GM21737 (cell line): ENCODE measurements around the gene GREB1.

ENCODE experiments used
- ATAC-seq: cut with Tn5 transposase; IDR thresholded peaks from one replicate; pipeline ENCODE4 v1.9.1; 2021; ENCODE audit warnings: mild to moderate bottlenecking, moderate library complexity; ENCODE audit not compliant: unreplicated experiment

GREB1 gene

GRCh38 chr2:11507517-11507916 lies 26.3 kb upstream of the GREB1 start:
- no peak for ATAC-seq

DNA sequence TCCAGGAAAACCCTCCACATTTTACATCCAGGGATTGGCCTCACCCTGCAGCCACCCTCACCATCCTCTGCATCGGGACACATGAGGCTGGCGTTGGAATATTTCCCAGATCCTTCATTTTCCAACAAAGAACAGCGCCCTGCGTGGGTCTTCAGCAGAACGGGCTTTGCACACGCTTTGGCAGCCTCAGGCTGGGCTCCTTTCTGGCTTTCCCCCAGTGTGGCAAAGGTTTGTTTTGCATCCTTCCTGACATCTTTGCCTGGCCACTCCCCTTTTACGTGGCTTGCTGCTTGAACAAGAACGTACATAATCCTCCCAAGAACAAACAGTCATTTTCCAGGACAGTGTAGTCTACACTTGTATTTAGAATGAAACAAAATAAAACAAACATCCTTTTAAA lies 25.6 kb upstream of the GREB1 start:
- ATAC-seq, result no peak

DNA sequence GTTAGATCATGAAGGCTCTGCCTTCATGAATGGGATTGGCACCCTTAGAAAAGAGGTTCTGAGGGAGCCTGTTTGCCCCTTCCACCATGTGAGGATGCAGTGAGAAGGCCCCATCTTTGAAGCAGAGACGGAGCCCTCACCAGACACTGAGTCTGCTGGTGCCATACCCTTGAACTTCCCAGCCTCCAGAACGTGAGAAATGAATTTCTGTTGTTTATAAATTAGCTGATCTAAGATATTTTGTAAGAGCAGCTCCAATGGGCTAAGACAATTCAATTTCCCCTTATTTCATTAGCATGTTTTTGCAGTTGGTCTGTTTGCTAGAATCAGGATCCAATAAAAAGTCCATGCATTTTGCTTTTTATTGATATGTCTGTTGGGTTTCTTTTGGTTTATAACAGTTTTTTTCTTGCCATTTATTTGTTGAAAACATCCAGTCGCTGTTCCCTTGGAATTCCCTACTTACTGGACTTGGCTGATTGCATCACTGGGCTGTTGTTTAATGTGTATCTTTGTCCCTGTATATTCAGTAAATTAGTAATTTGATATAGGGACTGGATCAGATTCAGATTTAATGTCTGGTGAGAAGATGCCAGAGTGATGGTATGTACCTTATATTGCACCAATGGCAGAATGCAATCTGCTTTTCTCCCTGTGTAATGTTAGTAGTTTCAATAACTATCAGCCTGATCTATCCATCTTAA lies 24.0 kb upstream of the GREB1 start:
- no peak for ATAC-seq

- no peak for ATAC-seq
Observed at GRCh38 chr2:11512431-11512830, 21.4 kb upstream of the GREB1 start.

- no peak for ATAC-seq
Observed at GRCh38 chr2:11513319-11513718, 20.5 kb upstream of the GREB1 start.

GRCh38 chr2:11514081-11514730 lies 19.6 kb upstream of the GREB1 start:
- no peak for ATAC-seq

DNA sequence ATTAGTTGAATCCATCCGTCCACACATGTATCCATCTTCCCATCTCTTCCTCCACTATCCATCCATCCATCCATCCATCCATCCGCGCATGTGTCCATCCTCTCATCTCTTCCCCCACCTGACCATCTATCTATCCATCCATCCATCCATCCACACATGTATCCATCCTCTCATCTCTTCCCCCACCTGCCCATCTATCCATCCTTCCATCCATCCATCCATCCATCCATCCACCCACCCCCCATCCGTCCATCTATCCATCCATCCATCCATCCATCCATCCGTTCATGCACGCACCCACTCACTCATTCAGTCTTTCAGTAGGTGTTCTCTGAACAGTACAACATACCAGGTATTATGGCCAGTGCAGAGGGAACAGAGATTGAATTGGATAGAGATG lies 18.9 kb upstream of the GREB1 start:
- no peak for ATAC-seq

DNA sequence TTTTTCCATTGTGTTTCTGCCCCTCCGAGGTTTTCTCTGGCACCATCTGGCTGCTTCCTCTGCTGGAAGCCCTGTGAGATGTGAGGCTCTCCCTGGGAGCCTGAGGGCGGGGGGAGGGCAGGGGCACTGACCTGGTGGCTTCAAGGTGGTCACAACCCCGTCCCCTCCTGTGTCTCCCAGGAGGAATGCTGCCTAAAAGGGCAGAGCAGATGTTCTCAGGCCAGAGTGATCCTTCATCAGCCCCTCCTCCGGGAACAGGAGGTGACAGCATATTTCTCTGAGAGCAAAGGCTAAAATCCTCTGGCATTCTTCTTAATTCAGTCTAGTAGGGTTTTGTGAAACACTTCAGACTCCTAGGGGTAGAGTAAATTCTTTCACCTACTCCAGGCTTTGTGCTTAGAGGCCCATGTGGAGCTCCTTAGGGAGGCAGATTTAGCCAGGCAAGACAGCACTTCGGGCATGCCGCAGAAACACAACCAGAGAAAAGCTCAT lies 18.3 kb upstream of the GREB1 start:
- ATAC-seq, result no peak

DNA sequence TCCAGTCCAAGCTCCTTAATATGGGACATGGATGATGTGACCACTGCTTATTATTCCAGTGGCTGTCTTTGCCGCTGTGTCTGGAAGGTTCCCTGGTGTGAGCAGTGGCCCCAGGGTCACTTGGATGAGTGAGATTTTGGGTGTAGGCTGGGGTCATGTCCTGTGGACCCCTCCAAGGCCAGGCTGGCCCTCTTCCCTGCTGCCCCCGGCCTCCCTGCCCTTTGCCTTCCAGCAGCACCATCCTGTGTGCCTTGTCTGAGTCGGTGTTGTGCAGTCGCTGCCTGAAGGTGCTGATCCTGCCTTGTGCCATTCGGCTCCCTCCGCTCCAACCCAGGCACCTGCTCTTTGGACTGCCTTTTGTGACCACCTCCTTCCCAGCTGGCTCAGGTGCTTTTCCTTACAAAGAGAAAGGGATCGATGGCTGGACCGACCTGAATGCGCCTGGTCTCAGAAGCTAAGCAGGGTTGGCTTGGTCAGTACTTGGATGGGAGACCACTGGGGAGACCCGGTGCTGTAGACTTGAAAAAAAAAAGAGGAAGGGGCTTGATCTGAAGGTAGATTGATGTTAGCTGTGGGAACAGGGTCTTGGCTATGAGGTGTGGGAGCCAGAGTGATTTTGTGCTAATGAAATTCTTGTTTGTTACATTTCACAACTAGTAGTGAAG lies 16.7 kb upstream of the GREB1 start:
- ATAC-seq, result no peak

DNA sequence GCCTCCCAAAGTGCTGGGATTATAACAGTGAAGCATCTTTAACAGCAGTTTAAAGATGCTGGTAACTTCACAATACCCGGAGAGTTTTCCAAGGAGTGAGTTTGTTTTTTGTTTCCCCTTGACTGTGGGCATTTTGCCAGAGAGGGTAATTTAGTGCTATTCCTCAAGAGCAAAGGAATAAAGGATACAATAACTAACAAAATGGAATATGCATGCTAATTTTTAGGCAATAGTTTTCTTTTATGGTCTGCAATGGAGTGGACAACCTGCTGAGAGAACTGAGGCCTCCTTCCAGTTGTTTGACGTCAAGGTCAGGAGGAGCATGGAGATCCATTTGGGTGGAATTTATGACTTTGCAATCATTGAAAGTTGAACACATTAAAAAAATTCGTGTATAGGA lies 15.9 kb upstream of the GREB1 start:
- no peak for ATAC-seq

DNA sequence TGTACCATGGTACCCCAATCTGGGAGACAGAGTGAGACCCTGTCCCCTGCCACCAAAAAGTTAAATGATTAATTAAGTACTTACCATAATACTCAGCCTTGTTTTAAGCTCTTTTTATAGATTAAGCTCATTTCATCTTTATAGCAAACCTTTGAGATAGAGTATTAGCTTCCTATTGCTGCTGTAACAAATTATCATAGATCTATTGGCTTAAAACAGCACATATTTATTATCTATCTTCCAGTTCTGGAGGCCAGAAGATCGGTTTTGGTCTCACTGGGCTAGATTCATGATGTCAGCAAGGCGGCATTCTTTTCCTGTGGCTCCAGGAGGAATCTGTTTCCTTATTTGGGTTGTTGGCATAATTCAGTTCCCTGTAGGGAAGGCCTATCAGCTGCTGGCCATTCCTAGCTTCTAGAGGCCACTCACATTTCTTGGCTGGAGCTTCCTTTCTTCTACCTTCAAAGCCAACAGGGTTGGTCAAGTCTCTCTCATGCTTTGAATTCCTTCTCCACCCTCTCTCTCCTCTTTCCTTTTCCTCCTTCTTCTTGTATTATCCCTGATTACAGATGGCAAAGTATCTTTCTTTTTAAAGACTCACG lies 13.7 kb upstream of the GREB1 start:
- ATAC-seq, result no peak

GRCh38 chr2:11521775-11522174 lies 12.1 kb upstream of the GREB1 start:
- ATAC-seq, result no peak

DNA sequence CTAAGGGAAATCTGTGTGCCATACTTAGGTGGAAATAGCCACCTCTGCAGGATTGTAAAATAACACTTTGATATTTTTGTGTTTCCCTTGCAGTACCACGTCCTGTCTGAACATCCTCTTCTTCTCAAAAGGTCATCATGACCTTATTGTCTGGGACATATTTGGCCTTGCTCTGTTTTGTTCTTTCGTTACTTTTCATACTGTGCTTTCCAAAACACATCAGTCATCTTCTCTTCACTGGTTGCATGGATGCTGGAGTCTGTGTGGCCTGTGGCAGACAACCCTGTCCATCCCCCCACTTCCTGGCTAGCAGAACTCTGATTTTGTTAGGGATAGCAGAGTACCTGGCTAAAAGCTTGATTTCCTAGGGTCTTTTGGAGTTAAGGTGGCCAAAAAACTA lies 9.4 kb upstream of the GREB1 start:
- no peak for ATAC-seq

- ATAC-seq, result no peak
Observed at GRCh38 chr2:11525762-11526161, 8.1 kb upstream of the GREB1 start.

DNA sequence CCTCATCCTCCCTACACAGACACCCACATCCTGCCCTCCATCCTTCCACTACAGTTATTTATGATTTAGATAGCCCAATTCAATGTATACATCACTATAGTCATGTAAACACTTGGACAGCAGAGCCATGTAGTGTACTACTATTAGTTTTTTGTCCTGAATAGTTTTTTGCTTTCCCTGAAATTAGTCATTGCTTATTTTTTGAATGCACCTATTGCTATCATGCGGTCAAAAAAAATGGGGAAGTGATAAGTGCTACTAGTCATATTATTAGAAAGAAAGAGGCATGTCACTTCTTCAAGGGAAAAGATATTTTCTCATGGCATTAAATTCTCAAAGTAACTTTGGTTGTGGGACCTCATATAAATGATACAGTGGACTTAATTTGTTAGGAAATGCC lies 6.8 kb upstream of the GREB1 start:
- no peak for ATAC-seq

DNA sequence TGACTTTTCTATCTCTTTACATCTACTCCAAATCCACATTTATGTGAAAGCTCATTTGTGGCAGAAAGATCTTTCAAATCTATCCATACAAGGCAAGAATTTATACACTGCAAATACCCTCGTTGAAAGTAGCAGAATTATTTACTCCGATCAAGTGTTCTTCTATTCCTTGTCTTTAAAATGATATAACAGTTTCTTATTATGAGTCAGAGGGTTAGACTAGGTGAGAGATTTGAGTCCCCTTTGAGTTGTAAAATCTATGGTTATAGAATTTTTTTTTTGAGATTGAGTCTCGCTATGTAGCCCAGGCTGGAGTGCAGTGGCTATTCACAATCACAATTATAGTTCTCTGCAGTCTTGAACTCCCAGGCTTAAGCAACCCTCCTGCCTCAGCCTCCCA lies 5.6 kb upstream of the GREB1 start:
- ATAC-seq, result no peak

GRCh38 chr2:11530864-11531465 lies 2.9 kb upstream of the GREB1 start:
- ATAC-seq, result no peak

DNA sequence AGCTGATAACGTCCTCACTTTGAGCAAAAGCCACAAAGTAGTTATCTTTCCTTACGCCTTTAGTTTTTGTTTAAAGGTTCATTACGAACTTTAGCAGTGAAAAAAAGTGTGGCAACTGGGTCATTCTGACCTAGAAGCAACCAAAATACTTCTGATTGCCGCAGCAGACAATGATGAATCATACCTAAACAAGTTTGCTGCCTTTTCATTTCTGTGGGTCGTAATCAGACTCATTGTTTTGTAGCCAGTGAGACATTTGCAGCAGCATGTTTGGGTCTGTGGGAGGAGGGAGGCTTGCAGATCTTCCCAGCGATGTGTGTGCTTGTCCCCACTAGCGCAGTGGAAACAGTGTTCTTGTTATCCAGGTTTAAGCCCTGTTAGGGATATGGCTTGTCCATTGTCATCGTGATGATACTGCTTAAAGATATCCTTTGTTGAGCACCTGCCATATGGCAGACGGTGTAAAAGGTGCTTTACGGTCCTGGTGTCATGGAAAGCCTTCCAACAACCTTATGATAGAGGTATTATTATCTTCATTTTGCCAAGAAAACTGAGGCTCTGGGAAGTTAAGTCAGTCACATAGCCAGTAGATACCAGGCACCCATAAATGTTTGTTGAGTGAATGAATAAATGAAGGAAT lies 1.3 kb upstream of the GREB1 start:
- no peak for ATAC-seq

DNA sequence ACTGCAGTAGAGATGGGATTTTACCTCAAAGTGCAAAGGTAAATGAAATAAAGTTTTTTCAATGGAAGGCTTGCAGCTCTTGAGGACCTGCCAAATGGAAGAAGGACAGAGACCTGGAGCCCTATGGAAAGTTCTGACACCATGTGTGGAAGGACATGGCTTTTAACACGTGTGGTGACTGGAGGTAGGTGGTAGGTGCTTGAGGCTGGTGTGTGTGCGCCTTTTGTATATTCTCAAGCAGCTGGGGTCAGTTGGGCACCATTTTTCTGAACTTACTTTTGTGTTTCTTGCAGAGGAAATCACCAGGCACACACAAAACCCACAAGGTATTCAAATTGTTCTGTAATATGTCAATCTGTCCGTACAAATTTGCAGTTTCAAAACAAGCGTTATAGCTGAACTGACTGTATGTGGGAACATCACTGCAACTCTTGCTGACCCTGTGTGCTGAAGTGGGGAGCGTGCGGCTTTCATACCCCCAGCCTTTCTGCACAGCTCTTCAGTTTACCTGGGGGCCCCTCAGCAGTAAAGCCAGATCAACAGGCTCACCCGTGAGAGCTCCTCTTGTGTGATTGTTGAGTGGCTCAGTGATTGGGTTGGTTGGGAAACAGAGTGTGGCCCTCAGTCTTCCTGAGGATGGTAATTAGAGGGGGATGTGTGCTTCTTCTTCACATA lies 363 bp downstream of the GREB1 start:
- ATAC-seq, result no peak

DNA sequence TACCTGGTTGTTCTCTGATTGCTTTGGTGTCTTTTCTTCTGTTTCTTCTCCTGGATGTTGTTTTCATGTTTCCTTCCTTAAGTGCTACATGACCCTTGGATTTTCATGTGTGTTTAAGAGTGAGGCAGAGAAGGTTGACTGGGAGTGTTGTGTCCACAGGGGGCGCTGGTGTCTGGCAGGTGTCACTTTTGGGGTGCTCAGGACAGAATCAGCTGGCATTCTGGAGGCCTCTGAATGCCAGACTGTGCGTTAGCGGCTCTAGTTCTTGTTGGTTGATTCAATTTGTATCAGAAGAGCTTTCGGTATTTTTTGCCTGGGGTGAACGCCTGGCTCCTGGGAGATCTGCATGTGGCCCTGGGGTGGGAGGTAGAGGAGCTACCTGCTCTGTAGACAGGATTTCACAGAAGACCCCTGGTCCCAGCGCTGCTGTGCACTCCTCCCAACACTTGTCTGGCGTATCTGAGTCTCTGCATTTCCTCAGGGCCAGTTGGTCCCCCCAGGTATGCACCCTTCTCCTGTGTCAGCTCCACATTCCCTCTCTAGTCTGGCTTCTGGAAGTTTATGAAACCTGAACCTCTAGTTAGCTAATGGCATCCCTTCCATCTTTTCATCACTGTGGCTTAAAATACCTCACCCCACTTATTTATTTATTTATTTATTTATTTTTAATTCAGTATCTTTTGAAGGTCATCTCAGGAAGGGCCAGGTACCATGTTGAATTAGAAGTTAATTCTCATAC lies 1.1 kb downstream of the GREB1 start:
- ATAC-seq, result no peak
